OCI-LY7 (cell line): Measurements from ENCODE around the gene PIGS. TPM values are rescaled to one million over a fixed set of nuclear protein-coding genes. Genes with fewer than 3 reads are reported as not detected.

ENCODE experiments used
- BruUV-seq: library from RNA; stranded (reverse); fragments of 400-500 nt; replicated peaks from 2 replicates; lab custom pipeline; 2021; lab: Mats Ljungman, UMichigan
- CTCF ChIA-PET: fragments of 300-600 bp; sonication (Branson Sonifier 250); formaldehyde crosslinking; loops from one replicate; lab custom pipeline; 2022; ENCODE audit warnings: antibody characterized with exemption; ENCODE audit not compliant: unreplicated experiment; lab: Charles Lee
- POLR2A ChIA-PET: fragments of 300-600 bp; sonication (Branson Sonifier 250); formaldehyde crosslinking; loops from one replicate; lab custom pipeline; 2022; ENCODE audit warnings: antibody characterized with exemption; lab: Charles Lee
- DNase-seq: peaks from one replicate; pipeline ENCODE4 v3.0.0-alpha.2; 2015; ENCODE audit warnings: low spot score
- H2AFZ ChIP-seq: fragments of 200-600 bp; sonication (generic), shearing (Covaris generic); 2 replicates; pipeline ENCODE4 v1.6.1; 2014; ENCODE audit warnings: mild to moderate bottlenecking, antibody characterized with exemption, low read length, moderate library complexity
- H3K27ac ChIP-seq: fragments of 200-600 bp; sonication (generic); 2 replicates; pipeline ENCODE4 v1.5.1; 2014; ENCODE audit warnings: mixed run types, low read depth, mild to moderate bottlenecking, moderate library complexity, low read length, inconsistent platforms; ENCODE audit not compliant: poor library complexity, severe bottlenecking
- H3K36me3 ChIP-seq: fragments of 200-600 bp; sonication (generic); 2 replicates; pipeline ENCODE4 v1.6.1; 2014; ENCODE audit warnings: mild to moderate bottlenecking, antibody characterized with exemption, low read length, moderate library complexity, mixed read lengths; ENCODE audit not compliant: insufficient read depth
- H3K4me1 ChIP-seq: fragments of 200-600 bp; sonication (generic); 2 replicates; pipeline ENCODE4 v1.5.1; 2014; ENCODE audit warnings: mild to moderate bottlenecking, low read length; ENCODE audit not compliant: insufficient read depth, poor library complexity, severe bottlenecking
- H3K4me2 ChIP-seq: fragments of 200-600 bp; sonication (generic); 2 replicates; pipeline ENCODE4 v1.6.1; 2014; ENCODE audit warnings: mild to moderate bottlenecking, low read length
- H3K4me3 ChIP-seq: fragments of 200-600 bp; sonication (generic); 2 replicates; pipeline ENCODE4 v1.5.1; 2014; ENCODE audit warnings: mild to moderate bottlenecking, low read depth, low read length; ENCODE audit not compliant: poor library complexity, severe bottlenecking
- H3K79me2 ChIP-seq: fragments of 200-600 bp; sonication (generic); 2 replicates; pipeline ENCODE4 v1.6.1; 2016; ENCODE audit warnings: low read depth, mild to moderate bottlenecking, low read length, moderate library complexity, mixed read lengths; ENCODE audit not compliant: insufficient read depth
- H3K9me2 ChIP-seq: fragments of 200-600 bp; sonication (generic); 2 replicates; pipeline ENCODE4 v1.6.1; 2016; ENCODE audit warnings: mild to moderate bottlenecking, low read length, mixed read lengths; ENCODE audit not compliant: insufficient read depth
- H3K9me3 ChIP-seq: fragments of 200-600 bp; sonication (generic); 2 replicates; pipeline ENCODE4 v1.6.1; 2014; ENCODE audit warnings: mild to moderate bottlenecking, mixed run types, low read length, mixed read lengths
- H4K20me1 ChIP-seq: fragments of 200-600 bp; sonication (generic); 2 replicates; pipeline ENCODE4 v1.6.1; 2014; ENCODE audit warnings: mild to moderate bottlenecking, antibody characterized with exemption, low read length, moderate library complexity, mixed read lengths; ENCODE audit not compliant: insufficient read depth
- CTCF ChIP-seq: fragments of 200-600 bp; sonication (generic); conservative IDR thresholded peaks from 2 replicates; pipeline ENCODE4 v1.5.1; 2014; ENCODE audit warnings: mild to moderate bottlenecking, antibody characterized with exemption, low read length, moderate library complexity, mixed read lengths
- EZH2phosphoT487 ChIP-seq: fragments of 200-600 bp; sonication (generic); IDR thresholded peaks from 2 replicates; pipeline ENCODE4 v1.6.1; 2018; ENCODE audit warnings: low read depth, borderline replicate concordance, mild to moderate bottlenecking, mixed run types, antibody characterized with exemption, low read length, moderate library complexity, mixed read lengths
- intact Hi-C: fragments of 100-400 bp; cut with micrococcal nuclease; formaldehyde crosslinking; loops from one replicate; pipeline ENCODE4 v1.10.0; 2022; ENCODE audit not compliant: unreplicated experiment
- total RNA-seq, 2 experiments: library from RNA; depleted of rRNA in 1 of 2; stranded (reverse); fragments of >200 nt in 1 of 2; shearing (Covaris generic) in 1 of 2; gene quantifications; 2 replicates each; pipeline ENCODE4 v1.2.3, GENCODE V29; 2014 to 2022

Gene PIGS
- total RNA-seq, 2 experiments from 2014 or later = 13.9 to 34.0 TPM

DNA sequence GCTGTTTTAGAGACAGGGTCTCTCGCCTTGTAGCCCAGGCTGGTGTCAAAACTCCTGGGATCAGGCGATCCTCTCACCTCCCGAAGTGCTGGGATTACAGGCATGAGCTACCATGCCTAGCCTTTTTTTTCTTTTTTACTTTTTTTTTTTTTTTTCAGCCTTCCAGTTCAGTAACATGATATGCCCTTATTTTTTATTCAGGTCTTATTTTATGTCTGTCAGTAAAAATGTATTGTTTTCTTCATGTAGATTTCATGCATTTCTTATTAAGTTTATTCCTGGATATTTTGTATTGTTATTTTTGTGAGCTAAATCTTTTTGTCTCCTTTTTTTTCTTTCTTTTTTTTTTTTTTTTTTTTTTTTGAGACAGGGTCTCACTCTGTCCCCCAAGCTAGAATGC lies 67.9 kb downstream of the PIGS start:
- no peak overlapping the region for H3K27ac ChIP-seq
- DNase-seq = no peak
- no peak overlapping the region for H2AFZ ChIP-seq
- H3K9me2 ChIP-seq = no peaks in the 10 kb centered on the region
- POLR2A ChIA-PET = interaction anchor here (0.6 to 1.5 kb wide), 4 partner anchors 16 to 1038 kb away, joined by 3 to 5 read pairs (median 3); no protein-coding TSS in a partner anchor
- TF ChIP-seq CTCF (no peak), EZH2phosphoT487 (no peak)
- no peaks in the 10 kb centered on the region for H3K4me1 ChIP-seq
- H3K36me3 ChIP-seq = no peaks in the 10 kb centered on the region
- no peaks in the 10 kb centered on the region for H3K79me2 ChIP-seq
- H3K4me3 ChIP-seq = no peak overlapping the region
- H3K9me3 ChIP-seq = no peaks in the 10 kb centered on the region
- no TSS peak for BruUV-seq
- intact Hi-C loops = no loop called here
- H4K20me1 ChIP-seq = no peaks in the 10 kb centered on the region
- H3K4me2 ChIP-seq = no peak overlapping the region
- CTCF ChIA-PET = no interaction called here

Other genes starting within 250 kb of the PIGS start
- 16.3 and 32.9 TPM in 2 replicates for gene IFT20, start 236.1 kb downstream of the PIGS start, total RNA-seq (2014; rRNA removed; shearing (Covaris generic))
- 23.8 and 23.9 TPM in 2 replicates for gene IFT20, start 236.1 kb downstream of the PIGS start, total RNA-seq (2022)
- 9.3 and 15.5 TPM in 2 replicates for gene TNFAIP1, start 235.8 kb downstream of the PIGS start, total RNA-seq (2014; rRNA removed; shearing (Covaris generic))
- gene TNFAIP1, start 235.8 kb downstream of the PIGS start, total RNA-seq (2022) = 10.6 and 14.7 TPM in 2 replicates
- gene POLDIP2, start 214.0 kb downstream of the PIGS start, total RNA-seq (2014; rRNA removed; shearing (Covaris generic)) = 82.2 and 88.8 TPM in 2 replicates
- 85.0 and 89.2 TPM in 2 replicates for gene POLDIP2, start 214.0 kb downstream of the PIGS start, total RNA-seq (2022)
- gene SEBOX, start 206.3 kb downstream of the PIGS start, total RNA-seq (2014; rRNA removed; shearing (Covaris generic)) = not detected in 2 replicates
- gene SEBOX, start 206.3 kb downstream of the PIGS start, total RNA-seq (2022) = not detected in 2 replicates
- not detected in 2 replicates for gene VTN, start 201.2 kb downstream of the PIGS start, total RNA-seq (2014; rRNA removed; shearing (Covaris generic))
- 0.40 TPM in 1 of 2 replicates, not detected in the other for gene VTN, start 201.2 kb downstream of the PIGS start, total RNA-seq (2022)
- 4.7 and 7.5 TPM in 2 replicates for gene SARM1, start 199.8 kb downstream of the PIGS start, total RNA-seq (2014; rRNA removed; shearing (Covaris generic))
- gene SARM1, start 199.8 kb downstream of the PIGS start, total RNA-seq (2022) = 21.3 and 21.7 TPM in 2 replicates
- 0.85 and 1.5 TPM in 2 replicates for gene SLC46A1, start 165.3 kb downstream of the PIGS start, total RNA-seq (2014; rRNA removed; shearing (Covaris generic))
- 1.2 and 2.2 TPM in 2 replicates for gene SLC46A1, start 165.3 kb downstream of the PIGS start, total RNA-seq (2022)
- not detected in 2 replicates for gene SLC13A2, start 97.9 kb downstream of the PIGS start, total RNA-seq (2014; rRNA removed; shearing (Covaris generic))
- not detected in 2 replicates for gene SLC13A2, start 97.9 kb downstream of the PIGS start, total RNA-seq (2022)
- not detected in 2 replicates for gene FOXN1, start 65.2 kb downstream of the PIGS start, total RNA-seq (2014; rRNA removed; shearing (Covaris generic))
- not detected in 2 replicates for gene FOXN1, start 65.2 kb downstream of the PIGS start, total RNA-seq (2022)
- gene UNC119, start 18.9 kb downstream of the PIGS start, total RNA-seq (2014; rRNA removed; shearing (Covaris generic)) = 10.5 and 14.2 TPM in 2 replicates
- 8.4 and 14.9 TPM in 2 replicates for gene UNC119, start 18.9 kb downstream of the PIGS start, total RNA-seq (2022)
- 62.4 and 70.7 TPM in 2 replicates for gene ALDOC, start 5.4 kb upstream of the PIGS start, total RNA-seq (2014; rRNA removed; shearing (Covaris generic))
- 25.7 and 46.2 TPM in 2 replicates for gene ALDOC, start 5.4 kb upstream of the PIGS start, total RNA-seq (2022)
- gene SPAG5, start 27.5 kb upstream of the PIGS start, total RNA-seq (2014; rRNA removed; shearing (Covaris generic)) = 161 and 163 TPM in 2 replicates
- gene SPAG5, start 27.5 kb upstream of the PIGS start, total RNA-seq (2022) = 152 and 156 TPM in 2 replicates
- gene RSKR, start 42.7 kb upstream of the PIGS start, total RNA-seq (2014; rRNA removed; shearing (Covaris generic)) = 24.7 and 30.4 TPM in 2 replicates
- gene RSKR, start 42.7 kb upstream of the PIGS start, total RNA-seq (2022) = 59.6 and 66.2 TPM in 2 replicates
- 147 and 151 TPM in 2 replicates for gene BLTP2, start 73.6 kb upstream of the PIGS start, total RNA-seq (2014; rRNA removed; shearing (Covaris generic))
- gene BLTP2, start 73.6 kb upstream of the PIGS start, total RNA-seq (2022) = 177 and 185 TPM in 2 replicates
- gene SDF2, start 90.4 kb upstream of the PIGS start, total RNA-seq (2014; rRNA removed; shearing (Covaris generic)) = 31.2 and 31.8 TPM in 2 replicates
- gene SDF2, start 90.4 kb upstream of the PIGS start, total RNA-seq (2022) = 32.9 and 38.6 TPM in 2 replicates
- 32.1 and 33.7 TPM in 2 replicates for gene SUPT6H, start 90.7 kb upstream of the PIGS start, total RNA-seq (2014; rRNA removed; shearing (Covaris generic))
- gene SUPT6H, start 90.7 kb upstream of the PIGS start, total RNA-seq (2022) = 70.4 and 76.5 TPM in 2 replicates
- gene PROCA1, start 140.4 kb upstream of the PIGS start, total RNA-seq (2014; rRNA removed; shearing (Covaris generic)) = 4.5 and 11.3 TPM in 2 replicates
- 4.6 and 5.9 TPM in 2 replicates for gene PROCA1, start 140.4 kb upstream of the PIGS start, total RNA-seq (2022)
- 0.22 TPM in 1 of 2 replicates, not detected in the other for gene RAB34, start 146.3 kb upstream of the PIGS start, total RNA-seq (2014; rRNA removed; shearing (Covaris generic))
- 0.46 and 0.99 TPM in 2 replicates for gene RAB34, start 146.3 kb upstream of the PIGS start, total RNA-seq (2022)
- gene RPL23A, start 148.5 kb upstream of the PIGS start, total RNA-seq (2014; rRNA removed; shearing (Covaris generic)) = 930 and 1,152 TPM in 2 replicates
- gene RPL23A, start 148.5 kb upstream of the PIGS start, total RNA-seq (2022) = 2,557 and 2,633 TPM in 2 replicates
- gene TLCD1, start 154.7 kb upstream of the PIGS start, total RNA-seq (2014; rRNA removed; shearing (Covaris generic)) = 0.28 and 1.6 TPM in 2 replicates
- gene TLCD1, start 154.7 kb upstream of the PIGS start, total RNA-seq (2022) = 2.5 and 3.4 TPM in 2 replicates
- gene NEK8, start 157.3 kb upstream of the PIGS start, total RNA-seq (2014; rRNA removed; shearing (Covaris generic)) = 12.2 and 17.0 TPM in 2 replicates
- 14.0 and 15.1 TPM in 2 replicates for gene NEK8, start 157.3 kb upstream of the PIGS start, total RNA-seq (2022)
- 73.6 and 105 TPM in 2 replicates for gene TRAF4, start 172.5 kb upstream of the PIGS start, total RNA-seq (2014; rRNA removed; shearing (Covaris generic))
- gene TRAF4, start 172.5 kb upstream of the PIGS start, total RNA-seq (2022) = 116 and 123 TPM in 2 replicates